Activated B cell treated with CpG ODN at 0.5 μM for 24 hours (primary cell): ENCODE data around the gene SHROOM2. TPM values are rescaled to one million over a fixed set of nuclear protein-coding genes. Genes with fewer than 3 reads are reported as not detected.

Source experiments
- ATAC-seq: fragments of 200-7000 bp; cut with Tn5 transposase; one replicate; pipeline ENCODE4 v1.10.0; 2021; ENCODE audit warnings: low read depth, mild to moderate bottlenecking, moderate library complexity
- CTCF ChIA-PET: fragments of 350-600 bp; sonication (Branson Sonifier 250); formaldehyde crosslinking; loops from one replicate; lab custom pipeline; 2021; ENCODE audit warnings: antibody characterized with exemption; lab: Charles Lee
- POLR2A ChIA-PET: fragments of 350-600 bp; sonication (Branson Sonifier 250); formaldehyde crosslinking; loops from one replicate; lab custom pipeline; 2021; ENCODE audit warnings: antibody characterized with exemption; lab: Charles Lee
- DNase-seq: peaks from one replicate; pipeline ENCODE4 v3.0.0; 2022
- H3K27ac Mint-ChIP-seq: one replicate; pipeline ENCODE4 v1.8.0; 2020; ENCODE audit warnings: mixed read lengths
- H3K27me3 Mint-ChIP-seq: one replicate; pipeline ENCODE4 v1.8.0; 2021; ENCODE audit warnings: mixed read lengths
- H3K36me3 Mint-ChIP-seq: one replicate; pipeline ENCODE4 v1.8.0; 2021; ENCODE audit warnings: low read depth, mixed read lengths
- H3K4me1 Mint-ChIP-seq: one replicate; pipeline ENCODE4 v1.8.0; 2021; ENCODE audit warnings: mixed read lengths
- H3K4me3 Mint-ChIP-seq: one replicate; pipeline ENCODE4 v1.8.0; 2020; ENCODE audit warnings: mild to moderate bottlenecking, mixed read lengths
- H3K9me3 Mint-ChIP-seq: one replicate; pipeline ENCODE4 v1.8.0; 2020; ENCODE audit warnings: mixed read lengths
- CTCF ChIP-seq: fragments of 200-600 bp; IDR thresholded peaks from one replicate; pipeline ENCODE4 v1.8.0; 2022; ENCODE audit warnings: antibody characterized with exemption, mild to moderate bottlenecking
- intact Hi-C: fragments of 100-400 bp; cut with micrococcal nuclease; formaldehyde crosslinking; loops from one replicate; pipeline ENCODE4 v1.15.1; 2024
- total RNA-seq: library from RNA; stranded (reverse); gene quantifications from 2 replicates; pipeline ENCODE4 v1.2.3, GENCODE V29; 2022

SHROOM2 gene
- total RNA-seq, 1 donor from 2014 or later, result not detected

GRCh38 chrX:9867226-9867625 is 81.0 kb downstream of the SHROOM2 start:
- H3K9me3 Mint-ChIP-seq, result no peaks in the 10 kb centered on the region
- peaks cover 9% of the 10 kb centered on the region for H3K4me1 Mint-ChIP-seq
- intact Hi-C loops, result no loop called here
- peaks cover 17% of the 10 kb centered on the region for H3K27me3 Mint-ChIP-seq
- DNase-seq (no peak), ATAC-seq (no peak)
- H3K27ac Mint-ChIP-seq, result no peak overlapping the region
- ChIA-PET POLR2A (no interaction called here), CTCF (no interaction called here)
- no peak for TF ChIP-seq CTCF
- no peaks in the 10 kb centered on the region for H3K36me3 Mint-ChIP-seq
- H3K4me3 Mint-ChIP-seq, result no peak overlapping the region

GRCh38 chrX:9867753-9868152 is 81.5 kb downstream of the SHROOM2 start:
- Mint-ChIP-seq H3K27ac (no peak overlapping the region), H3K4me1 (peaks cover 9% of the 10 kb centered on the region), H3K4me3 (no peak overlapping the region), H3K36me3 (no peaks in the 10 kb centered on the region), H3K27me3 (peaks cover 17% of the 10 kb centered on the region), H3K9me3 (no peaks in the 10 kb centered on the region)
- DNase-seq, result no peak
- no peak for ATAC-seq
- intact Hi-C loops, result no loop called here
- POLR2A ChIA-PET, result no interaction called here
- CTCF ChIA-PET, result no interaction called here
- no peak for TF ChIP-seq CTCF

GRCh38 chrX:9871701-9872268 is 85.6 kb downstream of the SHROOM2 start:
- ATAC-seq, result no peak
- ChIA-PET CTCF (interaction anchor here (2.2 kb wide), 1 partner anchor 247 kb away, joined by 8 read pairs; no protein-coding TSS in a partner anchor), POLR2A (no interaction called here)
- Mint-ChIP-seq H3K4me3 (no peak overlapping the region), H3K36me3 (no peaks in the 10 kb centered on the region), H3K27ac (no peak overlapping the region), H3K27me3 (peaks cover 16% of the 10 kb centered on the region), H3K9me3 (no peaks in the 10 kb centered on the region), H3K4me1 (peaks cover 11% of the 10 kb centered on the region)
- intact Hi-C loops, result loop anchor here (5.0 to 10.0 kb wide), 3 partner anchors 201 to 1127 kb away; no protein-coding TSS in a partner anchor
- no peak for TF ChIP-seq CTCF
- no peak for DNase-seq

GRCh38 chrX:9873360-9873759 is 87.1 kb downstream of the SHROOM2 start:
- ATAC-seq (no peak), DNase-seq (no peak)
- peaks cover 9% of the 10 kb centered on the region for H3K27me3 Mint-ChIP-seq
- H3K4me1 Mint-ChIP-seq, result peaks cover 2% of the 10 kb centered on the region
- H3K4me3 Mint-ChIP-seq, result no peak overlapping the region
- no peak for TF ChIP-seq CTCF
- ChIA-PET POLR2A (no interaction called here), CTCF (interaction anchor here (1.1 to 1.2 kb wide), 2 partner anchors 13 to 245 kb away, joined by 3 to 4 read pairs; no protein-coding TSS in a partner anchor)
- H3K36me3 Mint-ChIP-seq, result no peaks in the 10 kb centered on the region
- no peaks in the 10 kb centered on the region for H3K9me3 Mint-ChIP-seq
- intact Hi-C loops, result loop anchor here (5.0 to 10.0 kb wide), 3 partner anchors 199 to 1129 kb away; no protein-coding TSS in a partner anchor
- no peak overlapping the region for H3K27ac Mint-ChIP-seq

GRCh38 chrX:9873952-9874351 is 87.7 kb downstream of the SHROOM2 start:
- ChIA-PET CTCF (interaction anchor here (0.6 to 1.2 kb wide), 3 partner anchors 13 to 244 kb away, joined by 3 to 4 read pairs (median 3); no protein-coding TSS in a partner anchor), POLR2A (no interaction called here)
- H3K4me3 Mint-ChIP-seq, result no peak overlapping the region
- H3K27me3 Mint-ChIP-seq, result peaks cover 9% of the 10 kb centered on the region
- no peaks in the 10 kb centered on the region for H3K9me3 Mint-ChIP-seq
- H3K4me1 Mint-ChIP-seq, result peaks cover 2% of the 10 kb centered on the region
- ATAC-seq (peak; percentile 72), DNase-seq (peak; percentile 16)
- no peak for TF ChIP-seq CTCF
- intact Hi-C loops, result loop anchor here (1.0 to 10.0 kb wide), 5 partner anchors 121 to 1129 kb away; no protein-coding TSS in a partner anchor
- no peaks in the 10 kb centered on the region for H3K36me3 Mint-ChIP-seq
- H3K27ac Mint-ChIP-seq, result no peak overlapping the region
